B cell (primary cell): ENCODE data around the gene TBX3. TPM values are rescaled to one million over a fixed set of nuclear protein-coding genes. Genes with fewer than 3 reads are reported as not detected.

Experiments
- ATAC-seq: fragments of 200-7000 bp; cut with Tn5 transposase; one replicate; pipeline ENCODE4 v1.10.0; 2021; ENCODE audit warnings: low read depth, mild to moderate bottlenecking, moderate number of reproducible peaks, moderate library complexity
- CTCF ChIA-PET: fragments of 350-600 bp; sonication (Branson Sonifier 250); formaldehyde crosslinking; loops from one replicate; lab custom pipeline; 2021; ENCODE audit warnings: antibody characterized with exemption, inconsistent platforms; lab: Charles Lee
- POLR2A ChIA-PET: fragments of 350-600 bp; sonication (Branson Sonifier 250); formaldehyde crosslinking; loops from one replicate; lab custom pipeline; 2021; ENCODE audit warnings: antibody characterized with exemption; lab: Charles Lee
- DNase-seq: peaks from one replicate; pipeline ENCODE4 v3.0.0; 2013
- H2AFZ ChIP-seq: 2 replicates; pipeline ENCODE4 v1.6.1; 2012; ENCODE audit warnings: mild to moderate bottlenecking, low read depth, low read length; ENCODE audit not compliant: insufficient read depth, poor library complexity, severe bottlenecking
- H3K27ac ChIP-seq, 2 donors: 1 replicate in 1 of 2; 2 replicates in 1 of 2; pipeline ENCODE4 v1.5.1; 2012 to 2013; ENCODE audit warnings: low read length in 2 of 2, mild to moderate bottlenecking in 2 of 2, moderate library complexity in 1 of 2
- H3K27me3 ChIP-seq, 4 experiments: fragments of 200-600 bp in 1 of 4; sonication (generic) in 1 of 4; replicated peaks in 1 of 4; 1 replicate in 2 of 4; 2 replicates in 2 of 4; pipeline versions ENCODE4 v1.6.1 to v1.7.0; 2013 to 2016; ENCODE audit warnings: low read length in 3 of 4, mild to moderate bottlenecking in 2 of 4, mixed read lengths in 1 of 4, moderate library complexity in 1 of 4; ENCODE audit not compliant: insufficient read depth in 4 of 4, control insufficient read depth in 3 of 4; ENCODE audit errors: control extremely low read depth in 1 of 4
- H3K36me3 ChIP-seq, 2 experiments: replicated peaks in 1 of 2; 1 replicate in 1 of 2; 2 replicates in 1 of 2; pipeline versions ENCODE4 v1.6.1 to v1.7.1; 2013; ENCODE audit warnings: low read length in 1 of 2; ENCODE audit not compliant: insufficient read depth in 2 of 2, control insufficient read depth in 1 of 2; ENCODE audit errors: control extremely low read depth in 1 of 2, extremely low read depth in 1 of 2
- H3K4me1 ChIP-seq, 2 donors: fragments of 200-600 bp in 1 of 2; sonication (generic) in 1 of 2; 1 replicate in 1 of 2; 2 replicates in 1 of 2; pipeline versions ENCODE4 v1.5.1 to v1.6.1; 2013 to 2017; ENCODE audit warnings: low read length in 2 of 2; ENCODE audit not compliant: control insufficient read depth in 2 of 2, insufficient read depth in 2 of 2
- H3K4me2 ChIP-seq: replicated peaks from 2 replicates; pipeline ENCODE3; 2012; ENCODE audit warnings: mild to moderate bottlenecking, low read depth, low read length; ENCODE audit not compliant: poor library complexity, severe bottlenecking
- H3K4me3 ChIP-seq, 5 experiments: fragments of 200-600 bp in 1 of 5; sonication (generic) in 1 of 5; 1 replicate in 3 of 5; 2 replicates in 2 of 5; pipeline versions ENCODE4 v1.5.1 to v1.7.0; 2011 to 2016; ENCODE audit warnings: low read length in 4 of 5, mild to moderate bottlenecking in 4 of 5, low read depth in 2 of 5, control low read depth in 1 of 5, moderate library complexity in 1 of 5; ENCODE audit not compliant: insufficient read depth in 1 of 5; ENCODE audit errors: control extremely low read depth in 1 of 5, extremely low read depth in 1 of 5
- H3K79me2 ChIP-seq: fragments of 200-600 bp; sonication (generic); one replicate; pipeline ENCODE4 v1.6.0; 2016; ENCODE audit warnings: low read length; ENCODE audit not compliant: control insufficient read depth, insufficient read depth
- H3K9ac ChIP-seq: fragments of 200-600 bp; sonication (generic); 2 replicates; pipeline ENCODE4 v1.6.1; 2017; ENCODE audit warnings: mild to moderate bottlenecking, low read length, moderate library complexity
- H3K9me3 ChIP-seq, 3 donors: one replicate each; pipeline versions ENCODE4 v1.6.1 to v1.7.1; 2013; ENCODE audit warnings: low read length in 2 of 3; ENCODE audit not compliant: control insufficient read depth in 2 of 3, insufficient read depth in 1 of 3; ENCODE audit errors: control extremely low read depth in 1 of 3
- H4K20me1 ChIP-seq: 2 replicates; pipeline ENCODE4 v1.6.0; 2012; ENCODE audit warnings: mild to moderate bottlenecking, low read length; ENCODE audit not compliant: insufficient read depth, control insufficient read depth, poor library complexity, severe bottlenecking
- H3K27ac Mint-ChIP-seq: one replicate; pipeline ENCODE4 v1.8.0; 2021; ENCODE audit warnings: mixed read lengths
- H3K27me3 Mint-ChIP-seq: one replicate; pipeline ENCODE4 v1.8.0; 2021; ENCODE audit warnings: mixed read lengths
- H3K4me1 Mint-ChIP-seq: one replicate; pipeline ENCODE4 v1.8.0; 2021; ENCODE audit warnings: mixed read lengths
- H3K4me3 Mint-ChIP-seq: one replicate; pipeline ENCODE4 v1.8.0; 2021; ENCODE audit warnings: mixed read lengths
- H3K9me3 Mint-ChIP-seq: one replicate; pipeline ENCODE4 v1.8.0; 2022; ENCODE audit warnings: mixed read lengths; ENCODE audit not compliant: insufficient read depth
- EZH2 ChIP-seq: IDR thresholded peaks from 2 replicates; pipeline ENCODE4 v1.6.1; 2012; ENCODE audit warnings: borderline replicate concordance, low read depth, mild to moderate bottlenecking, moderate library complexity, low read length; ENCODE audit not compliant: insufficient read depth, poor library complexity, severe bottlenecking
- WGBS: methylation state at CpG from one replicate; pipeline ENCODE4 v1.1.5; 2013; ENCODE audit warnings: missing lambda C conversion rate; ENCODE audit not compliant: insufficient coverage; 5-methylcytosine and 5-hydroxymethylcytosine counted together
- intact Hi-C: fragments of 100-400 bp; cut with micrococcal nuclease; formaldehyde crosslinking; loops from one replicate; pipeline ENCODE4 v1.10.0; 2022
- polyA plus RNA-seq: library from polyadenylated mRNA; depleted of rRNA; stranded (reverse); fragments of >200 nt; gene quantifications from 2 replicates; pipeline ENCODE4 v1.2.3, GENCODE V29; 2012
- total RNA-seq, 2 donors: library from RNA; stranded (reverse); fragments of 120-200 nt in 1 of 2; gene quantifications; 1 replicate in 1 of 2; 2 replicates in 1 of 2; pipeline versions ENCODE4 v1.2.3 to v1.2.4, GENCODE V29; 2013 to 2022
- TF ChIP-seq, protein P1 (sequence below): fragments of 200-600 bp; IDR thresholded peaks from one replicate; pipeline ENCODE4 v1.8.0; 2022; ENCODE audit warnings: antibody characterized with exemption, mild to moderate bottlenecking

TBX3 gene
- total and polyA plus RNA-seq, 2 donors (not counting 1 experiment from before 2014, with no cell fraction given): not detected

DNA sequence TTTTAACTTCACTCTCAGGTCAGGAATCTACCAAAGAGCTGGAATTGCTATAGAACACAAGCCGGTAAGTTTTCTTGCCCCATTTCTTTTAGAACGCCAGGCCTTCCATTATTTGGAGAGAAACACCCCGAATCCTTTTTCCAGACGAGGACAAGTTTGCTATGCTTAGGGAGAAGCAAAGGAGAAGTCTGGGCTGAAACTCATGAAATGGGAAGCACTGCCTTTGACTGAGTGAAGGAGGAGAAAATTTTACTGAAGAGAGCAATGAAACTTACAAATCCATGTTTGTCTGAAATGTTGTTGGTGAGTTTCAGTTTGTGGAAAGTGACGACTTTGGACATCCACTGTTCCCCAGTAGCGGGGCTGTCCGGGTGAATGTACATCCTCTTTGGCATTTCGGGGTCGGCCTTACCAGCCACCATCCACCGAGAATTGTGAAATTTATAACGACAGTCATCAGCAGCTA lies 3.3 kb downstream of the TBX3 start:
- ChIA-PET CTCF (no interaction called here), POLR2A (no interaction called here)
- Mint-ChIP-seq H3K9me3 (no peaks in the 10 kb centered on the region), H3K4me3 (no peak overlapping the region), H3K27me3 (peaks cover 91% of the 10 kb centered on the region), H3K4me1 (peaks cover 21% of the 10 kb centered on the region), H3K27ac (no peak overlapping the region)
- H3K4me3 ChIP-seq: no peak overlapping the region
- DNase-seq: no peak
- no peaks in the 10 kb centered on the region for H3K36me3 ChIP-seq
- 17% methylated on average over 6 of the region's 11 CpGs for WGBS
- H4K20me1 ChIP-seq: no peaks in the 10 kb centered on the region
- H3K4me1 ChIP-seq: peaks cover 22 to 27% of the 10 kb centered on the region in 2 donors
- no peak overlapping the region for H2AFZ ChIP-seq
- intact Hi-C loops: no loop called here
- H3K9me3 ChIP-seq: peaks cover 0 to 29% (median 0%) of the 10 kb centered on the region in 3 donors
- no peak for ATAC-seq
- H3K9ac ChIP-seq: no peak overlapping the region
- peaks cover 0 to 74% (median 56%) of the 10 kb centered on the region in 4 experiments for H3K27me3 ChIP-seq
- no peak for TF ChIP-seq EZH2
- TF ChIP-seq, protein P1, sequence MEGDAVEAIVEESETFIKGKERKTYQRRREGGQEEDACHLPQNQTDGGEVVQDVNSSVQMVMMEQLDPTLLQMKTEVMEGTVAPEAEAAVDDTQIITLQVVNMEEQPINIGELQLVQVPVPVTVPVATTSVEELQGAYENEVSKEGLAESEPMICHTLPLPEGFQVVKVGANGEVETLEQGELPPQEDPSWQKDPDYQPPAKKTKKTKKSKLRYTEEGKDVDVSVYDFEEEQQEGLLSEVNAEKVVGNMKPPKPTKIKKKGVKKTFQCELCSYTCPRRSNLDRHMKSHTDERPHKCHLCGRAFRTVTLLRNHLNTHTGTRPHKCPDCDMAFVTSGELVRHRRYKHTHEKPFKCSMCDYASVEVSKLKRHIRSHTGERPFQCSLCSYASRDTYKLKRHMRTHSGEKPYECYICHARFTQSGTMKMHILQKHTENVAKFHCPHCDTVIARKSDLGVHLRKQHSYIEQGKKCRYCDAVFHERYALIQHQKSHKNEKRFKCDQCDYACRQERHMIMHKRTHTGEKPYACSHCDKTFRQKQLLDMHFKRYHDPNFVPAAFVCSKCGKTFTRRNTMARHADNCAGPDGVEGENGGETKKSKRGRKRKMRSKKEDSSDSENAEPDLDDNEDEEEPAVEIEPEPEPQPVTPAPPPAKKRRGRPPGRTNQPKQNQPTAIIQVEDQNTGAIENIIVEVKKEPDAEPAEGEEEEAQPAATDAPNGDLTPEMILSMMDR: no peak
- no peak overlapping the region for H3K4me2 ChIP-seq
- no peaks in the 10 kb centered on the region for H3K79me2 ChIP-seq
- H3K27ac ChIP-seq: no peak overlapping the region

DNA sequence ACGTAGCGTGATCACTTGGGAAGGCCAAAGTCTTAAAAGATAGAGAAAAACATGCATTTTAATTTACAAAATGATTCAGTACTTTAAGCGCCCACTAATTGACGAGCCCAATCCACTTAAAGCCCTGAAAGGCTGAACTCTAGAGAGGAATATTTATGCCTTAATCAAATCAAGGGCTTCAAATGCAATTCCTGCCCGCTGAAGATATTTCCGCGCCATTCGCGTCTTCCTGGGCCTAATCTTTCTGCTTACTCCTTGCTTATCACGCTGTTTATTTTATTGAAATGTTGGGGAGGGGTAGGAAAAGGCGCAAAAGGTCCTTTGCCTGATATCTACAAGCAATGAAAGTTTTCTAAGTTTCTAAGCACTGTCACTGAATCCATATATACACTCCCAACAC lies 4.0 kb downstream of the TBX3 start:
- Histone ChIP-seq H3K4me2 (no peak overlapping the region), H3K4me1 (peaks cover 19 to 21% of the 10 kb centered on the region in 2 donors), H3K4me3 (no peak overlapping the region), H3K36me3 (no peaks in the 10 kb centered on the region), H4K20me1 (no peaks in the 10 kb centered on the region), H3K27ac (no peak overlapping the region), H3K9ac (no peak overlapping the region), H2AFZ (no peak overlapping the region), H3K9me3 (peaks cover 0 to 22% (median 0%) of the 10 kb centered on the region in 3 donors), H3K27me3 (peaks cover 0 to 67% (median 50%) of the 10 kb centered on the region in 4 experiments), H3K79me2 (no peaks in the 10 kb centered on the region)
- peaks cover 19% of the 10 kb centered on the region for H3K4me1 Mint-ChIP-seq
- H3K4me3 Mint-ChIP-seq: no peak overlapping the region
- H3K27ac Mint-ChIP-seq: no peak overlapping the region
- POLR2A ChIA-PET: no interaction called here
- CTCF ChIA-PET: no interaction called here
- TF ChIP-seq, protein P1: no peak
- TF ChIP-seq EZH2: no peak
- no peak for ATAC-seq
- no CpG with 5 or more reads among the region's 11 CpGs for WGBS
- H3K9me3 Mint-ChIP-seq: no peaks in the 10 kb centered on the region
- intact Hi-C loops: no loop called here
- peaks cover 91% of the 10 kb centered on the region for H3K27me3 Mint-ChIP-seq
- DNase-seq: no peak
